GM12878 (cell line): ENCODE data around the gene ACSF3. TPM values are rescaled to one million over a fixed set of nuclear protein-coding genes. Genes with fewer than 3 reads are reported as not detected.

Experiments
- ATF7 ChIP-seq: fragments of 450-650 bp; IDR thresholded peaks from 2 replicates; pipeline ENCODE4 v1.6.1; 2016; ENCODE audit warnings: low read depth, mild to moderate bottlenecking
- BMI1 ChIP-seq: fragments of 450-650 bp; IDR thresholded peaks from 2 replicates; pipeline ENCODE4 v1.6.1; 2016; ENCODE audit warnings: mild to moderate bottlenecking, moderate library complexity, borderline replicate concordance
- CBFB ChIP-seq: IDR thresholded peaks from 2 replicates; pipeline ENCODE4 v1.6.1; 2016; ENCODE audit warnings: antibody characterized with exemption, low read depth
- CHD4 ChIP-seq: fragments of 200-600 bp; sonication (generic); IDR thresholded peaks from 2 replicates; pipeline ENCODE4 v1.6.1; 2016; ENCODE audit warnings: mild to moderate bottlenecking
- CREB1 ChIP-seq: IDR thresholded peaks from 2 replicates; pipeline ENCODE4 v1.6.1; 2012; ENCODE audit warnings: low read depth, mild to moderate bottlenecking, inconsistent platforms
- CREM ChIP-seq: IDR thresholded peaks from 2 replicates; pipeline ENCODE4 v1.6.1; 2014; ENCODE audit warnings: antibody characterized with exemption, low read depth
- GATAD2B ChIP-seq: fragments of 450-650 bp; conservative IDR thresholded peaks from 2 replicates; pipeline ENCODE4 v1.6.1; 2017; ENCODE audit warnings: low read depth, mild to moderate bottlenecking, moderate library complexity
- JUNB ChIP-seq: IDR thresholded peaks from 2 replicates; pipeline ENCODE4 v1.6.1; 2016; ENCODE audit warnings: antibody characterized with exemption, mild to moderate bottlenecking
- KAT2A ChIP-seq: conservative IDR thresholded peaks from 2 replicates; pipeline ENCODE4 v1.6.1; 2011; ENCODE audit warnings: low read depth, low read length; ENCODE audit not compliant: control insufficient read depth
- KLF5 ChIP-seq: fragments of 450-650 bp; IDR thresholded peaks from 2 replicates; pipeline ENCODE4 v1.6.1; 2014; ENCODE audit warnings: mild to moderate bottlenecking; ENCODE audit not compliant: partially characterized antibody
- MYB ChIP-seq: fragments of 150-350 bp; IDR thresholded peaks from 2 replicates; pipeline ENCODE4 v1.6.1; 2014; ENCODE audit warnings: mild to moderate bottlenecking, low read depth, low read length, borderline replicate concordance
- MYC ChIP-seq: IDR thresholded peaks from 2 replicates; pipeline ENCODE4 v1.6.1; 2011; ENCODE audit warnings: mild to moderate bottlenecking, low read length, moderate library complexity, inconsistent platforms; ENCODE audit not compliant: insufficient read depth, insufficient replicate concordance, insufficient read length, severe bottlenecking
- NFYA ChIP-seq: IDR thresholded peaks from 2 replicates; pipeline ENCODE4 v1.6.1; 2011; ENCODE audit warnings: low read depth, mild to moderate bottlenecking, low read length, improper control_type of control experiment, borderline replicate concordance
- NR2C2 ChIP-seq: IDR thresholded peaks from 2 replicates; pipeline ENCODE4 v1.6.1; 2011; ENCODE audit warnings: borderline replicate concordance, low read depth; ENCODE audit not compliant: control insufficient read depth, insufficient read length
- PAX5 ChIP-seq: IDR thresholded peaks from 2 replicates; pipeline ENCODE4 v1.6.1; 2011; ENCODE audit warnings: low read depth, low read length, borderline replicate concordance
- PML ChIP-seq: IDR thresholded peaks from 2 replicates; pipeline ENCODE4 v1.6.1; 2012; ENCODE audit warnings: low read length, inconsistent platforms
- POU2F2 ChIP-seq: IDR thresholded peaks from 3 replicates; pipeline ENCODE4 v1.6.1; 2011; ENCODE audit warnings: low read depth, mild to moderate bottlenecking, low read length, borderline replicate concordance
- RBBP5 ChIP-seq: fragments of 200-600 bp; sonication (generic); conservative IDR thresholded peaks from 2 replicates; pipeline ENCODE4 v1.6.1; 2016
- RCOR1 ChIP-seq: conservative IDR thresholded peaks from 2 replicates; pipeline ENCODE4 v1.6.1; 2012; ENCODE audit warnings: low read depth, low read length, improper control_type of control experiment
- SMC3 ChIP-seq: IDR thresholded peaks from 2 replicates; pipeline ENCODE4 v1.6.1; 2011; ENCODE audit warnings: low read length, improper control_type of control experiment, borderline replicate concordance
- SP1 ChIP-seq: IDR thresholded peaks from one replicate; pipeline ENCODE4 v1.6.1; 2011; ENCODE audit warnings: low read depth, low read length
- STAT1 ChIP-seq: fragments of 450-650 bp; conservative IDR thresholded peaks from 2 replicates; pipeline ENCODE4 v1.6.1; 2014; ENCODE audit warnings: antibody characterized with exemption, mild to moderate bottlenecking
- TCF12 ChIP-seq: IDR thresholded peaks from 2 replicates; pipeline ENCODE4 v1.6.1; 2011; ENCODE audit warnings: low read depth, mild to moderate bottlenecking, low read length
- ZNF217 ChIP-seq: fragments of 450-650 bp; IDR thresholded peaks from 2 replicates; pipeline ENCODE4 v1.6.1; 2017; ENCODE audit warnings: antibody characterized with exemption, mild to moderate bottlenecking
- ZNF24 ChIP-seq: fragments of 450-650 bp; IDR thresholded peaks from 2 replicates; pipeline ENCODE4 v1.6.1; 2017; ENCODE audit warnings: antibody characterized with exemption, mild to moderate bottlenecking
- polyA plus RNA-seq, 11 experiments: library from polyadenylated mRNA; depleted of rRNA in 4 of 11; unstranded in 6 of 11; stranded (reverse) in 5 of 11; fragments of >200 nt; fragmentation: Nextera tagmentation in 4 of 11; fragmentation: Illumina TruSeq in 1 of 11; extraction: Ambion mirVana in 4 of 11; extraction: Trizol in 1 of 11; gene quantifications; 1 replicate in 1 of 11; 2 replicates in 10 of 11; pipeline versions ENCODE4 v1.2.1 to v1.2.3, GENCODE V29; 2011 to 2016; ENCODE audit warnings: inconsistent platforms in 2 of 11, missing spikeins in 2 of 11, low read depth in 1 of 11
- total RNA-seq, 4 experiments: library from RNA; depleted of rRNA in 3 of 4; stranded (reverse); fragments of >200 nt in 3 of 4; fragmentation: Illumina TruSeq in 1 of 4; extraction: Trizol in 1 of 4; gene quantifications; 2 replicates each; pipeline versions ENCODE4 v1.2.1 to v1.2.3, GENCODE V29; 2013 to 2021
- TF ChIP-seq, protein P1 (sequence below): fragments of 450-650 bp; IDR thresholded peaks from 2 replicates; pipeline ENCODE4 v1.6.1; 2017; ENCODE audit warnings: antibody characterized with exemption, mild to moderate bottlenecking, moderate library complexity
- TF ChIP-seq, protein P2 (sequence below): fragments of 450-650 bp; conservative IDR thresholded peaks from 2 replicates; pipeline ENCODE4 v1.6.1; 2017; ENCODE audit warnings: mild to moderate bottlenecking, moderate library complexity
- TF ChIP-seq, protein P3 (sequence below): IDR thresholded peaks from 2 replicates; pipeline ENCODE4 v1.6.1; 2012; ENCODE audit warnings: low read depth, low read length, improper control_type of control experiment

ACSF3 gene
- total and polyA plus RNA-seq, 10 of the 15 experiments (the other 5 are each of a cell fraction or from before 2014, with no cell fraction given): 1.0 to 44.4 (median 25.8) TPM

DNA sequence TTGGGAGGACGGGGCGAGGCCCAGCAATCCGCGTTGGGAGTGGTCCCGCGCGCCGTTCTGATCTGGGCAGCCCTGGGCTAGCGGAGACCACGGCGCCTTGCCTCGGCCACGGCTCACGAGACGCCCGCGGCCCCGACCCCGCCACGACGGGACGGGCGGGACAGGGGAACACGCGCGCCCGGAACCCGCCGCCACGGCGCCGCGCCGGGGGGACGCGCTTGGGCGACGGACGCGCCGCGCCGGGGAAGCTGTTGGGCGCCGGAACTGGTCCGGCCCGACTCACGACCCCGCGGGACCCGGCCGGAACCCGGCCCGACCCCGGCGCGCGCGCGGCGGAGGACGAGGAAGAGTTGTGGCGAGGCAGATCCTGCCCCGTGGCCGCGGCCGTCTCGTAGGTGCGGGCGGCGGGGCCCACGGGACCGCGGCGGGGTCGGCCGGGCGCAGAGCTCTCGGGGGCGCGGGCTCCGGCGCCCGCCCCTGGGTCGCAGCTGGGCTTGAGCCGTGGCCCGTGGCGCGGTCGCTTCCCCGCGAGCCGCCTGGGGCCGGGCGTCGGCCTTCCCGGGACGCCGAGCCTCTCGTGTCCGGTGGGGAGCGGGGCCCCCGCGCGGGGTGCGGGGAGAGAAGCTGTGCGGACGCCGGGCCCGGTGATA is at the start of gene ACSF3 (continued):
- TF ChIP-seq RCOR1 (no peak), ZNF217 (peak; percentile 67), ATF7 (no peak), PML (no peak), NR2C2 (no peak), ZNF24 (peak; percentile 68), TCF12 (peak; percentile 77; the same call in 1 of the 2 replicates), JUNB (no peak), BMI1 (no peak), GATAD2B (peak; percentile 97), KAT2A (no peak), KLF5 (peak; percentile 58), MYB (no peak), RBBP5 (no peak), NFYA (no peak), PAX5 (0 out of 2 replicates have a peak, but pooled peaks have one; percentile 28), MYC (peak; percentile 27), STAT1 (0 out of 2 replicates have a peak, but pooled peaks have one; percentile 79), CBFB (no peak), SP1 (peak; percentile 65), CREB1 (no peak; the same call in 1 of the 2 replicates), CREM (peak; percentile 45; the same call in 1 of the 2 replicates), POU2F2 (peak; percentile 78; the same call in 2 of the 3 replicates), CHD4 (no peak), SMC3 (no peak)
- TF ChIP-seq, protein P1, sequence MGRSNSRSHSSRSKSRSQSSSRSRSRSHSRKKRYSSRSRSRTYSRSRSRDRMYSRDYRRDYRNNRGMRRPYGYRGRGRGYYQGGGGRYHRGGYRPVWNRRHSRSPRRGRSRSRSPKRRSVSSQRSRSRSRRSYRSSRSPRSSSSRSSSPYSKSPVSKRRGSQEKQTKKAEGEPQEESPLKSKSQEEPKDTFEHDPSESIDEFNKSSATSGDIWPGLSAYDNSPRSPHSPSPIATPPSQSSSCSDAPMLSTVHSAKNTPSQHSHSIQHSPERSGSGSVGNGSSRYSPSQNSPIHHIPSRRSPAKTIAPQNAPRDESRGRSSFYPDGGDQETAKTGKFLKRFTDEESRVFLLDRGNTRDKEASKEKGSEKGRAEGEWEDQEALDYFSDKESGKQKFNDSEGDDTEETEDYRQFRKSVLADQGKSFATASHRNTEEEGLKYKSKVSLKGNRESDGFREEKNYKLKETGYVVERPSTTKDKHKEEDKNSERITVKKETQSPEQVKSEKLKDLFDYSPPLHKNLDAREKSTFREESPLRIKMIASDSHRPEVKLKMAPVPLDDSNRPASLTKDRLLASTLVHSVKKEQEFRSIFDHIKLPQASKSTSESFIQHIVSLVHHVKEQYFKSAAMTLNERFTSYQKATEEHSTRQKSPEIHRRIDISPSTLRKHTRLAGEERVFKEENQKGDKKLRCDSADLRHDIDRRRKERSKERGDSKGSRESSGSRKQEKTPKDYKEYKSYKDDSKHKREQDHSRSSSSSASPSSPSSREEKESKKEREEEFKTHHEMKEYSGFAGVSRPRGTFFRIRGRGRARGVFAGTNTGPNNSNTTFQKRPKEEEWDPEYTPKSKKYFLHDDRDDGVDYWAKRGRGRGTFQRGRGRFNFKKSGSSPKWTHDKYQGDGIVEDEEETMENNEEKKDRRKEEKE: peak; percentile 70
- TF ChIP-seq, protein P2, sequence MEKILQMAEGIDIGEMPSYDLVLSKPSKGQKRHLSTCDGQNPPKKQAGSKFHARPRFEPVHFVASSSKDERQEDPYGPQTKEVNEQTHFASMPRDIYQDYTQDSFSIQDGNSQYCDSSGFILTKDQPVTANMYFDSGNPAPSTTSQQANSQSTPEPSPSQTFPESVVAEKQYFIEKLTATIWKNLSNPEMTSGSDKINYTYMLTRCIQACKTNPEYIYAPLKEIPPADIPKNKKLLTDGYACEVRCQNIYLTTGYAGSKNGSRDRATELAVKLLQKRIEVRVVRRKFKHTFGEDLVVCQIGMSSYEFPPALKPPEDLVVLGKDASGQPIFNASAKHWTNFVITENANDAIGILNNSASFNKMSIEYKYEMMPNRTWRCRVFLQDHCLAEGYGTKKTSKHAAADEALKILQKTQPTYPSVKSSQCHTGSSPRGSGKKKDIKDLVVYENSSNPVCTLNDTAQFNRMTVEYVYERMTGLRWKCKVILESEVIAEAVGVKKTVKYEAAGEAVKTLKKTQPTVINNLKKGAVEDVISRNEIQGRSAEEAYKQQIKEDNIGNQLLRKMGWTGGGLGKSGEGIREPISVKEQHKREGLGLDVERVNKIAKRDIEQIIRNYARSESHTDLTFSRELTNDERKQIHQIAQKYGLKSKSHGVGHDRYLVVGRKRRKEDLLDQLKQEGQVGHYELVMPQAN: peak; percentile 81
- TF ChIP-seq, protein P3, sequence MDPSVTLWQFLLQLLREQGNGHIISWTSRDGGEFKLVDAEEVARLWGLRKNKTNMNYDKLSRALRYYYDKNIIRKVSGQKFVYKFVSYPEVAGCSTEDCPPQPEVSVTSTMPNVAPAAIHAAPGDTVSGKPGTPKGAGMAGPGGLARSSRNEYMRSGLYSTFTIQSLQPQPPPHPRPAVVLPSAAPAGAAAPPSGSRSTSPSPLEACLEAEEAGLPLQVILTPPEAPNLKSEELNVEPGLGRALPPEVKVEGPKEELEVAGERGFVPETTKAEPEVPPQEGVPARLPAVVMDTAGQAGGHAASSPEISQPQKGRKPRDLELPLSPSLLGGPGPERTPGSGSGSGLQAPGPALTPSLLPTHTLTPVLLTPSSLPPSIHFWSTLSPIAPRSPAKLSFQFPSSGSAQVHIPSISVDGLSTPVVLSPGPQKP: 0 out of 2 replicates have a peak, but pooled peaks have one; percentile 54
